Sigmoid colon (tissue), 7 donors: ENCODE data around the gene CACNA2D3. TPM values are rescaled to one million over a fixed set of nuclear protein-coding genes. Genes with fewer than 3 reads are reported as not detected.

Source experiments
- DNase-seq: peaks from one replicate; pipeline ENCODE4 v3.0.0-alpha.2; 2019
- H3K27ac ChIP-seq, 4 donors: fragments of 200-600 bp; sonication (generic); one replicate each; pipeline ENCODE4 v1.5.1; 2016 to 2019; ENCODE audit warnings: mild to moderate bottlenecking in 1 of 4
- H3K27me3 ChIP-seq, 3 donors: fragments of 200-600 bp; sonication (generic); one replicate each; pipeline ENCODE4 v1.5.1; 2019; ENCODE audit warnings: mild to moderate bottlenecking in 1 of 3
- H3K36me3 ChIP-seq, 4 donors: fragments of 200-600 bp; sonication (generic); one replicate each; pipeline ENCODE4 v1.5.1; 2016 to 2019
- H3K4me1 ChIP-seq, 4 donors: fragments of 200-600 bp; sonication (generic); one replicate each; pipeline ENCODE4 v1.5.1; 2017 to 2019
- H3K4me3 ChIP-seq, 4 donors: fragments of 200-600 bp; sonication (generic); one replicate each; pipeline ENCODE4 v1.5.1; 2017 to 2019; ENCODE audit warnings: mild to moderate bottlenecking in 2 of 4, moderate library complexity in 1 of 4
- H3K9me3 ChIP-seq, 4 donors: fragments of 200-600 bp in 3 of 4; sonication (generic) in 3 of 4; one replicate each; pipeline versions ENCODE4 v1.5.1 to v1.6.1; 2013 to 2019
- CTCF ChIP-seq, 4 experiments: fragments of 450-650 bp in 3 of 4; fragments of 200-600 bp in 1 of 4; IDR thresholded peaks; one replicate each; pipeline ENCODE4 v1.5.1; 2016 to 2019; ENCODE audit warnings: antibody characterized with exemption in 4 of 4, mild to moderate bottlenecking in 3 of 4, moderate library complexity in 2 of 4
- EP300 ChIP-seq, 4 donors: sonication (generic); formaldehyde crosslinking; IDR thresholded peaks; one replicate each; pipeline ENCODE4 v1.6.1; 2017; ENCODE audit warnings: antibody characterized with exemption in 4 of 4
- POLR2A ChIP-seq, 2 donors: fragments of 450-650 bp; IDR thresholded peaks; one replicate each; pipeline ENCODE4 v1.6.1; 2016; ENCODE audit warnings: antibody characterized with exemption in 2 of 2, mild to moderate bottlenecking in 2 of 2, moderate library complexity in 2 of 2
- POLR2AphosphoS5 ChIP-seq, 4 donors: sonication (generic); formaldehyde crosslinking; IDR thresholded peaks; one replicate each; pipeline ENCODE4 v1.6.1; 2017; ENCODE audit warnings: antibody characterized with exemption in 4 of 4
- WGBS, 2 donors: extraction: QIAGEN DNeasy Blood & Tissue Kit; methylation state at CpG; one replicate each; pipeline ENCODE4 v1.1.7; 2013; 5-methylcytosine and 5-hydroxymethylcytosine counted together
- intact Hi-C: fragments of 100-400 bp; cut with DNase I; formaldehyde crosslinking; loops from one replicate; pipeline ENCODE4 v1.15.1; 2023
- polyA plus RNA-seq, 3 donors: library from polyadenylated mRNA; stranded (reverse); fragments of 200-250 nt; gene quantifications; one replicate each; pipeline ENCODE4 v1.2.3, GENCODE V29; 2013
- total RNA-seq, 4 donors: library from RNA; depleted of rRNA; stranded (reverse); fragments of >200 nt; gene quantifications; one replicate each; pipeline ENCODE4 v1.1.0, GENCODE V29; 2016
- donor health status: healthy with polysubstance abuse.
- donor health status: Bipolar disorder and iron deficiency.
- donor health status: healthy.

The CACNA2D3 gene
- total and polyA plus RNA-seq, 7 donors: 0.32 to 10.2 (median 4.8) TPM; not detected in 1

DNA sequence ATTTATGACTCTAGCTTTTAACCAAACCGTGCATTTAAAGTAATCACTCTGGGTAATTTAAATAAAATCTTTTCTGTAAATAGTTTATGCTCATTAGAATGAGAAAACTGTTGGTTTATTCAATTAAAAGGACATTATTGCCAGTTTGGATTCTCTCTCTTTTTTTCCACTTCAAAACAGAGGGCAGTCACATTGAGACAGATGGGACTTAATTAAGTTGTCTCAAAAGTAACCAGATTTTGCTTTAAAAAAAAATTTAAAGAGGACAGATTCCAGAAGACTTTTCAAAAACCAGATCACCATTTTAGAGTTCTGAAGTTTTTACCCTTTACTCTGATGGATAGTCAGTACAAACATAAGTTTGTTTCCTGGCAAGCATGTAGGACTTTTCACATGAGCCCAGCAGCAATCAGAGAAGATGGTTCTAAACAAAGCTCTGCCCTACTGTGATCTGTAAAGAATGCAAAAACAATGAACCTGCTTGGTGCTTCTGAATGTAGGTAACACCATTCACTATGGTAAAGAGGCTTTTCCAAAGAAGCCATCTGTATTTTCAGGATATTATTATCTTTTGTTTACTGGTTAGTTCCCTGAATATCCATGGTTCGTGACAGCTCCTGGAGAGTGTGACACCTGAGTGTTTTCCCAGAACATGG lies 669.3 kb downstream of the CACNA2D3 start:
- DNase-seq: no peak
- intact Hi-C loops: no loop called here
- H3K27ac ChIP-seq: no peak overlapping the region
- H3K27me3 ChIP-seq: no peaks in the 10 kb centered on the region
- H3K36me3 ChIP-seq: no peaks in the 10 kb centered on the region
- TF ChIP-seq EP300 (IDR thresholded peaks at IDR 0.05): no peak
- no peak for TF ChIP-seq POLR2AphosphoS5 (IDR thresholded peaks at IDR 0.05)
- no peak overlapping the region for H3K4me3 ChIP-seq
- peaks cover 0 to 24% (median 7%) of the 10 kb centered on the region in 4 donors for H3K4me1 ChIP-seq
- H3K9me3 ChIP-seq: no peaks in the 10 kb centered on the region
- 58 to 79% methylated on average over 2 of the region's 2 CpGs for WGBS, 2 donors

GRCh38 chr3:54792584-54792983 lies 670.2 kb downstream of the CACNA2D3 start:
- peaks cover 0 to 24% (median 7%) of the 10 kb centered on the region in 4 donors for H3K4me1 ChIP-seq
- intact Hi-C loops: no loop called here
- H3K27me3 ChIP-seq: no peaks in the 10 kb centered on the region
- no peaks in the 10 kb centered on the region for H3K36me3 ChIP-seq
- TF ChIP-seq EP300 (IDR thresholded peaks at IDR 0.05) (no peak), POLR2A (IDR thresholded peaks at IDR 0.05) (no peak), POLR2AphosphoS5 (IDR thresholded peaks at IDR 0.05) (no peak)
- DNase-seq: no peak
- H3K9me3 ChIP-seq: no peaks in the 10 kb centered on the region
- no peak overlapping the region for H3K27ac ChIP-seq
- no peak overlapping the region for H3K4me3 ChIP-seq
- 81 to 84% methylated on average over 4 of the region's 4 CpGs for WGBS, 2 donors

DNA sequence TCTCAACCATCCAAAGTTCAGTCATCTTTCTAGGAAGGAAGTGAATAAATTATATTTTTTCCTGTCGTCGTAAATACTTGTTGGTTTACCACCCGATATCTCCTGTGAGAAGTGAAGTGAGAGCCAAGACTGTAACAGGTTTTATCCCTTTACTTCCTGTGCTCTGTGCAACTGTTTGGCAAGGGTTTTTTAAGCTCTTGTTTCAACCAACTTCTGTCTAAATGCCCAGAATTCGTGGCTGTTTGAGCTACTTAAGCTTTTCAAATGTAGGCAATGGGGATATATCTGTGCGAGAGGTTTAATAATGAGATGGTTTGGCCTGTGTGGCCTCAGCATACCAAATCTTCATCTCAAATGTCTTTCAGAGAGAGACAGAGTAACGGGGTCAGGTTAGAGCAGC lies 670.8 kb downstream of the CACNA2D3 start:
- Histone ChIP-seq H3K9me3 (no peaks in the 10 kb centered on the region), H3K4me1 (peaks cover 0 to 24% (median 7%) of the 10 kb centered on the region in 4 donors), H3K27ac (no peak overlapping the region), H3K4me3 (no peak overlapping the region), H3K36me3 (no peaks in the 10 kb centered on the region), H3K27me3 (no peaks in the 10 kb centered on the region)
- 47 to 65% methylated on average over 6 of the region's 6 CpGs for WGBS, 2 donors
- intact Hi-C loops: no loop called here
- no peak for DNase-seq
- no peak for TF ChIP-seq POLR2A (IDR thresholded peaks at IDR 0.05)
- no peak for TF ChIP-seq EP300 (IDR thresholded peaks at IDR 0.05)
- no peak for TF ChIP-seq POLR2AphosphoS5 (IDR thresholded peaks at IDR 0.05)
- no peak for TF ChIP-seq CTCF (IDR thresholded peaks at IDR 0.05)

DNA sequence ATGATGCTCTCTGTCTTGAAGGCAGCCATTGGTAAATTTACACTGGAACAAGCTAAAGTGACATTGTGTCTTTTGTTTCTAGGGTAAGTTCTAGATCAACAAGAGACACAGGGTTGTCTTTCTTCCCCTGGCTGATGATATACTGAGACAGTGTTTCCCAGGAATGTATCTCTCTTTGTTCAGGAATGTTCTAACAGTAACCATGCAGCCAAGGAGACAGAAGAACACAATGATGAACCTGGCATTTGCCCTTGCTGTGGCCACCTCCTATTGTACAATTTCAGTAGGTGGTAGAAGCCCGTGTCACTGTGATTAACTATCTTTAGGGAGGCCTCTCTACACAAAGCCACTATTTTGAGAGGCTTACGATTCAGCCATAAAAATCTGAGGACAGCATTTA lies 674.8 kb downstream of the CACNA2D3 start:
- intact Hi-C loops: no loop called here
- no peaks in the 10 kb centered on the region for H3K4me1 ChIP-seq
- H3K9me3 ChIP-seq: no peaks in the 10 kb centered on the region
- H3K36me3 ChIP-seq: no peaks in the 10 kb centered on the region
- WGBS, 2 donors: 74 to 85% methylated on average over 2 of the region's 2 CpGs
- no peak overlapping the region for H3K4me3 ChIP-seq
- TF ChIP-seq POLR2AphosphoS5 (IDR thresholded peaks at IDR 0.05) (no peak), POLR2A (IDR thresholded peaks at IDR 0.05) (no peak), CTCF (IDR thresholded peaks at IDR 0.05) (no peak), EP300 (IDR thresholded peaks at IDR 0.05) (no peak)
- no peaks in the 10 kb centered on the region for H3K27me3 ChIP-seq
- no peak for DNase-seq
- H3K27ac ChIP-seq: no peak overlapping the region

DNA sequence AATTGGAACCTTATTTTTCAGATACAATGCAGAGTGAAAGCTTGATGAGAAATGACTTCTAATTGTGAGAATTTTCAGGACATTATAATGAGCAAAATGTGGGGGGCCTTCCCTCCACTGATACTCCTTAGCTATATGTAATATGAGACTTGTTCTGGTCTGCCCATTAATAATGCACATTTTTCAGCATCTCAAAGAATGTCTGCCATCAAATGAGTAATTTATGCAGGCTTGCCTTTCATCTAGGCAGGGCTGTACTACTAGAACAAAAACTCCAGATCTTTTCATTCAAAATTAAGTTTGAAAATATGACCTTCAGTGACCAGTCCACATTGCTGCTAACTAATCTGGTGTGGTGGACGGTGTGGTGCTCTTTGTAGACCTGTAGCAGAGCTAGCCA lies 678.1 kb downstream of the CACNA2D3 start:
- Histone ChIP-seq H3K4me1 (no peaks in the 10 kb centered on the region), H3K4me3 (no peak overlapping the region), H3K27ac (no peak overlapping the region), H3K9me3 (no peaks in the 10 kb centered on the region), H3K27me3 (no peaks in the 10 kb centered on the region), H3K36me3 (no peaks in the 10 kb centered on the region)
- TF ChIP-seq EP300 (IDR thresholded peaks at IDR 0.05) (no peak), POLR2AphosphoS5 (IDR thresholded peaks at IDR 0.05) (no peak), POLR2A (IDR thresholded peaks at IDR 0.05) (no peak), CTCF (IDR thresholded peaks at IDR 0.05) (no peak)
- DNase-seq: no peak
- 91 to 93% methylated on average over 1 of the region's 1 CpG for WGBS, 2 donors
- intact Hi-C loops: no loop called here

DNA sequence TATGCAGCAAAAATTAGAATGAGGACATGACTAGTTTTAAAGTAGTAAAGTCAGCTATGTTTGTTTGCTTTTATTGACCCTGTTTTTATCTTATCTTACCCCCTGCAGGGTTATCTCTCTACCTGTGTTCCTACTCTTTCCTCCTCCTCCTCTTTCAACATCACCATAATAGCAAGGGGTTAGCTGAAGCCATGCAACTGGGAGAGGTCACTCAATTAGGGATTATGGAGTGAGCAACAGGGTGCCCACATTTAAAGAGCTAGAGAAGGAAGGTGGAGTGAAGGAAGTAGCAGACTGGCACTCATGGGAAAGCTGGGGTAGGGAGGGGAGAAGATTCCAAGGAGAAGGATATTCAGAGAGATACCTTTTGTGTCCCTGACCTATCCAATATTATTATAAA lies 679.6 kb downstream of the CACNA2D3 start:
- H3K27me3 ChIP-seq: no peaks in the 10 kb centered on the region
- no peaks in the 10 kb centered on the region for H3K36me3 ChIP-seq
- no peaks in the 10 kb centered on the region for H3K9me3 ChIP-seq
- DNase-seq: no peak
- H3K4me1 ChIP-seq: no peaks in the 10 kb centered on the region
- TF ChIP-seq POLR2AphosphoS5 (IDR thresholded peaks at IDR 0.05): no peak
- TF ChIP-seq CTCF (IDR thresholded peaks at IDR 0.05): no peak
- TF ChIP-seq EP300 (IDR thresholded peaks at IDR 0.05): no peak
- TF ChIP-seq POLR2A (IDR thresholded peaks at IDR 0.05): no peak
- no peak overlapping the region for H3K27ac ChIP-seq
- H3K4me3 ChIP-seq: no peak overlapping the region
- intact Hi-C loops: no loop called here
